ENCODE results near the gene HDGFL2.

HDGFL2 gene

GRCh38 chr19:4431296-4431695, 40.8 kb upstream of the HDGFL2 start:
- no peak for TF ChIP-seq CTCF (conservative IDR thresholded peaks at IDR 0.05)
- no peak overlapping the region for H3K27ac ChIP-seq

GRCh38 chr19:4431808-4432674, 40.1 kb upstream of the HDGFL2 start:
- no peak for TF ChIP-seq CTCF (conservative IDR thresholded peaks at IDR 0.05)
- no peak overlapping the region for H3K27ac ChIP-seq

- H3K27ac ChIP-seq, result no peak overlapping the region
- TF ChIP-seq CTCF (conservative IDR thresholded peaks at IDR 0.05), result no peak
Measured at GRCh38 chr19:4432918-4433506, 39.1 kb upstream of the HDGFL2 start.

- TF ChIP-seq CTCF (conservative IDR thresholded peaks at IDR 0.05), result no peak
- H3K27ac ChIP-seq, result no peak overlapping the region
Measured at GRCh38 chr19:4434391-4434790, 37.7 kb upstream of the HDGFL2 start.

- TF ChIP-seq CTCF (conservative IDR thresholded peaks at IDR 0.05), result no peak
- H3K27ac ChIP-seq, result no peak overlapping the region
Measured at GRCh38 chr19:4436231-4436630, 35.9 kb upstream of the HDGFL2 start.

- no peak overlapping the region for H3K27ac ChIP-seq
- TF ChIP-seq CTCF (conservative IDR thresholded peaks at IDR 0.05), result no peak
Measured at GRCh38 chr19:4437103-4437502, 35.0 kb upstream of the HDGFL2 start.

GRCh38 chr19:4439243-4439642, 32.9 kb upstream of the HDGFL2 start:
- H3K27ac ChIP-seq, result no peak overlapping the region
- TF ChIP-seq CTCF (conservative IDR thresholded peaks at IDR 0.05), result no peak
